ENCODE data around the gene HOXD3. TPM values are rescaled to one million over a fixed set of nuclear protein-coding genes. Genes with fewer than 3 reads are reported as not detected.

The HOXD3 gene
- total RNA-seq, 1 experiment from 2014 or later: not detected

DNA sequence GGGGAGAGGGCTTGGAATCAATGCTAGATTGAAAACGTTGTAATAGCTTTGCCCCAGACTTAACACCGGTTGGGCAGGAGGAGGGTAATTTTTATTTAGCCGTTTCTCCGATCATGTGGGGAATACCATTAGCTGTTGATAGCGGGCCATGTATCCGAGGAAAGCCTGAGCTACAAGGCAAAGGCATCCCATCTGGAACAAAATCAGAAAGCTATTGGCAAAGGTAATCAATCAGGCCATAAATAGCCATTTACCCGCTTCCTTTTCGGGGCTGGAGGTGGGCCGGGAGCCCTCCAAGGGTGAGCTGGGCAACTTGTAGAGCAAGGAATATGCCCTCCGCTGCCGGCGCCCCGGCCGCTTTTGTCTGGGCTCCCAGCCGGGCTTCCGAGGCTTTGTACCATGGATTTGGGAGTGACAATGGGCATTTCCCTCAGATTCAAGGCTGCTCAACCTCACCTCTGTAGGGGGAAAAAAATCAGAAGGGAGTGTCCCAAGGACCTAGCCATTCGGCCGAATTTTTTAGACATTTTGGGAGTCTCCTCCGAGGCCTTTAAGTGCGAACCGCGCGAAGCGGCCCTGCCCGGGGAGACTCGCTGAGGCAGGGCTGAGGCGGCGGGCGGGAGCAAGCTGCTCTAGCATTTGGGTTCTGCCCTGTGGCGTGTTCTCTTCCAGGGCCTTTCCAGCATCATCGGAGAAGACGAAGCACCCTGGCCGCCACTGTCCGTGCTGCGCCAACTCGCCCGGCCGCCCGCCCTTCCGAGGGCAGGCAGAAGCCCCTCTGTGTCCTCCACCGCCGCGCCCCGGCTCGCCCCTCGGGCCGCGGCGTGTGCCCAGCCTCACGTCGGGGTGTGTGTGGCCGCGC lies 35.7 kb upstream of the HOXD3 start:
- Histone ChIP-seq H3K79me1 (ENCODE audit: insufficient read depth, low read depth, low read length, poor library complexity, severe bottlenecking) (no peaks in the 10 kb centered on the region), H4K20me1 (ENCODE audit: control insufficient read depth, insufficient read depth, insufficient read length) (peaks cover 4% of the 10 kb centered on the region), H3K56ac (ENCODE audit: insufficient read length, low read depth, low read length) (no peak overlapping the region), H3K23me2 (ENCODE audit: insufficient read length, low read depth, low read length, poor library complexity, severe bottlenecking) (peaks cover 2% of the 10 kb centered on the region), H3K4me1 (ENCODE audit: insufficient read depth, low read length) (no peaks in the 10 kb centered on the region), H3K23ac (ENCODE audit: insufficient read length, low read depth, low read length) (no peak overlapping the region), H3K14ac (ENCODE audit: insufficient read depth, low read length) (no peak overlapping the region), H2AK5ac (ENCODE audit: insufficient read length, low read length) (no peak overlapping the region), H4K8ac (replicated peaks; ENCODE audit: insufficient read length, low read depth, low read length) (no peak overlapping the region), H3K9ac (ENCODE audit: extremely low read depth, insufficient read length, low read length) (no peak overlapping the region), H3T11ph (ENCODE audit: low read length) (no peak overlapping the region), H2BK120ac (ENCODE audit: low read depth, low read length, poor library complexity, severe bottlenecking) (no peak overlapping the region), H4K5ac (ENCODE audit: insufficient read length, low read depth, low read length) (no peak overlapping the region), H2BK12ac (ENCODE audit: insufficient read length, low read depth, low read length) (no peak overlapping the region), H3K79me2 (ENCODE audit: insufficient read depth, low read length) (no peaks in the 10 kb centered on the region), H3K18ac (ENCODE audit: insufficient read length, low read depth, low read length) (no peak overlapping the region), H4K91ac (ENCODE audit: insufficient read length, low read depth, low read length) (no peak overlapping the region), H3K4me2 (ENCODE audit: insufficient read depth, insufficient read length, low read length) (no peak overlapping the region), H2AFZ (ENCODE audit: low read length) (no peak overlapping the region), H3K27ac (ENCODE audit: insufficient read length, low read depth, low read length) (no peak overlapping the region), H3K27me3 (ENCODE audit: insufficient read depth, low read length) (peaks cover 97% of the 10 kb centered on the region), H3K9me3 (ENCODE audit: control insufficient read depth, low read depth, low read length) (no peaks in the 10 kb centered on the region), H2BK15ac (ENCODE audit: low read depth, low read length) (no peak overlapping the region), H2BK20ac (ENCODE audit: low read depth, low read length, poor library complexity, severe bottlenecking) (no peak overlapping the region), H3K4ac (ENCODE audit: low read depth, low read length) (no peak overlapping the region), H2BK5ac (ENCODE audit: insufficient read length, low read length) (no peak overlapping the region)
- no CpG with 5 or more reads among the region's 53 CpGs for whole genome bisulfite sequencing (ENCODE audit: extremely low coverage, insufficient read length, low lambda C conversion rate)
- DNase-seq: peak; percentile 55
- Mint-ChIP-seq H3K4me1 (peaks cover 0 to 10% of the 10 kb centered on the region in 2 experiments; a peak in 2 of 4 replicates), H3K36me3 (ENCODE audit: insufficient read depth in 1 of 3, low read depth in 3 of 3) (peaks cover 0 to 3% (median 0%) of the 10 kb centered on the region in 3 experiments; a peak in 3 of 7 replicates), H3K27me3 (ENCODE audit: low read depth) (peaks cover 99% of the 10 kb centered on the region), H3K27ac (no peak overlapping the region), H3K9me3 (peaks cover 9 to 20% of the 10 kb centered on the region in 2 experiments), H3K4me3 (no peak overlapping the region)
- TF ChIP-seq, protein P1, sequence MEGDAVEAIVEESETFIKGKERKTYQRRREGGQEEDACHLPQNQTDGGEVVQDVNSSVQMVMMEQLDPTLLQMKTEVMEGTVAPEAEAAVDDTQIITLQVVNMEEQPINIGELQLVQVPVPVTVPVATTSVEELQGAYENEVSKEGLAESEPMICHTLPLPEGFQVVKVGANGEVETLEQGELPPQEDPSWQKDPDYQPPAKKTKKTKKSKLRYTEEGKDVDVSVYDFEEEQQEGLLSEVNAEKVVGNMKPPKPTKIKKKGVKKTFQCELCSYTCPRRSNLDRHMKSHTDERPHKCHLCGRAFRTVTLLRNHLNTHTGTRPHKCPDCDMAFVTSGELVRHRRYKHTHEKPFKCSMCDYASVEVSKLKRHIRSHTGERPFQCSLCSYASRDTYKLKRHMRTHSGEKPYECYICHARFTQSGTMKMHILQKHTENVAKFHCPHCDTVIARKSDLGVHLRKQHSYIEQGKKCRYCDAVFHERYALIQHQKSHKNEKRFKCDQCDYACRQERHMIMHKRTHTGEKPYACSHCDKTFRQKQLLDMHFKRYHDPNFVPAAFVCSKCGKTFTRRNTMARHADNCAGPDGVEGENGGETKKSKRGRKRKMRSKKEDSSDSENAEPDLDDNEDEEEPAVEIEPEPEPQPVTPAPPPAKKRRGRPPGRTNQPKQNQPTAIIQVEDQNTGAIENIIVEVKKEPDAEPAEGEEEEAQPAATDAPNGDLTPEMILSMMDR (conservative IDR thresholded peaks at IDR 0.05): no peak

Measured in H9 (cell line).